Mucosa of descending colon (tissue), 3 donors: Measurements from ENCODE around the gene ASTN2. TPM values are rescaled to one million over a fixed set of nuclear protein-coding genes. Genes with fewer than 3 reads are reported as not detected.

ENCODE experiments used
- ATAC-seq: fragments of 200-7000 bp; cut with Tn5 transposase; one replicate; pipeline ENCODE4 v1.9.1; 2020; ENCODE audit warnings: mild to moderate bottlenecking, moderate library complexity
- DNase-seq, 3 donors: peaks; one replicate each; pipeline ENCODE4 v3.0.0-alpha.2; 2020
- H3K36me3 ChIP-seq: fragments of 200-600 bp; one replicate; pipeline ENCODE4 v1.8.0; 2021; ENCODE audit warnings: low read depth, mild to moderate bottlenecking
- H3K4me1 ChIP-seq: fragments of 200-600 bp; one replicate; pipeline ENCODE4 v1.8.0; 2021; ENCODE audit warnings: low read depth, mild to moderate bottlenecking
- H3K4me3 ChIP-seq: fragments of 200-600 bp; one replicate; pipeline ENCODE4 v1.8.0; 2021; ENCODE audit warnings: mild to moderate bottlenecking
- H3K9me3 ChIP-seq: fragments of 200-600 bp; one replicate; pipeline ENCODE4 v1.8.0; 2021; ENCODE audit warnings: mild to moderate bottlenecking
- CTCF ChIP-seq: fragments of 200-600 bp; IDR thresholded peaks from one replicate; pipeline ENCODE4 v1.8.0; 2022; ENCODE audit warnings: antibody characterized with exemption, mild to moderate bottlenecking
- intact Hi-C, 2 donors: fragments of 100-400 bp; cut with DNase I in 1 of 2; cut with micrococcal nuclease in 1 of 2; formaldehyde crosslinking; loops; one replicate each; pipeline versions ENCODE4 v1.11.0 to v1.11.1; 2022; cut with DNase I, micrococcal nuclease
- total RNA-seq, 3 donors: library from RNA; stranded (reverse); fragmentation: NEBNext Ultra II Directional in 2 of 3; extraction: Animal tissue kit (Norgen Biotek cat#: 25700) in 2 of 3; gene quantifications; one replicate each; pipeline versions ENCODE4 v1.2.1 to v1.2.4, GENCODE V29; 2021 to 2023
- donor health status: DM: no; HTN: no; CAD: no; lungs with moderate emphysema.
- donor health status: DM: no; HTN: no; CAD: no.
- donor health status: DM: no; HTN: yes; CAD: no.

The ASTN2 gene
- total RNA-seq, 3 donors from 2014 or later, result 3.5 to 6.1 (median 5.4) TPM

GRCh38 chr9:117249799-117250198 is 165.1 kb downstream of the ASTN2 start:
- no peaks in the 10 kb centered on the region for H3K36me3 ChIP-seq
- TF ChIP-seq CTCF, result no peak
- no peak for ATAC-seq
- H3K4me1 ChIP-seq, result no peaks in the 10 kb centered on the region
- intact Hi-C loops, result no loop called here
- DNase-seq, result no peak
- no peaks in the 10 kb centered on the region for H3K9me3 ChIP-seq
- H3K4me3 ChIP-seq, result no peak overlapping the region

- DNase-seq (no peak), ATAC-seq (no peak)
- Histone ChIP-seq H3K4me3 (no peak overlapping the region), H3K9me3 (no peaks in the 10 kb centered on the region), H3K4me1 (no peaks in the 10 kb centered on the region), H3K36me3 (no peaks in the 10 kb centered on the region)
- TF ChIP-seq CTCF, result no peak
- intact Hi-C loops, result no loop called here
These were observed 167.6 kb downstream of the ASTN2 start for GRCh38 chr9:117247266-117247665.

GRCh38 chr9:117245175-117245829 is 169.6 kb downstream of the ASTN2 start:
- DNase-seq (no peak), ATAC-seq (no peak)
- TF ChIP-seq CTCF, result no peak
- Histone ChIP-seq H3K4me3 (no peak overlapping the region), H3K9me3 (no peaks in the 10 kb centered on the region), H3K4me1 (no peaks in the 10 kb centered on the region), H3K36me3 (no peaks in the 10 kb centered on the region)
- intact Hi-C loops, result no loop called here

- TF ChIP-seq CTCF, result no peak
- no peaks in the 10 kb centered on the region for H3K4me1 ChIP-seq
- ATAC-seq, result no peak
- no peaks in the 10 kb centered on the region for H3K36me3 ChIP-seq
- no peak for DNase-seq
- intact Hi-C loops, result no loop called here
- no peak overlapping the region for H3K4me3 ChIP-seq
- H3K9me3 ChIP-seq, result no peaks in the 10 kb centered on the region
These were observed 172.8 kb downstream of the ASTN2 start for GRCh38 chr9:117242082-117242481.

GRCh38 chr9:117239428-117239827 is 175.4 kb downstream of the ASTN2 start:
- Histone ChIP-seq H3K9me3 (no peaks in the 10 kb centered on the region), H3K4me1 (no peaks in the 10 kb centered on the region), H3K4me3 (no peak overlapping the region), H3K36me3 (no peaks in the 10 kb centered on the region)
- ATAC-seq (no peak), DNase-seq (no peak)
- no peak for TF ChIP-seq CTCF
- intact Hi-C loops, result no loop called here

GRCh38 chr9:117234103-117234502 is 180.8 kb downstream of the ASTN2 start:
- H3K4me3 ChIP-seq, result no peak overlapping the region
- intact Hi-C loops, result no loop called here
- no peak for DNase-seq
- no peak for TF ChIP-seq CTCF
- no peaks in the 10 kb centered on the region for H3K4me1 ChIP-seq
- no peak for ATAC-seq
- no peaks in the 10 kb centered on the region for H3K36me3 ChIP-seq
- H3K9me3 ChIP-seq, result no peaks in the 10 kb centered on the region
